HG02852 (cell line): Measurements from ENCODE around the gene FERD3L.

Experiments used
- ATAC-seq: cut with Tn5 transposase; IDR thresholded peaks from one replicate; pipeline ENCODE4 v1.9.1; 2021; ENCODE audit warnings: mild to moderate bottlenecking, moderate library complexity; ENCODE audit not compliant: unreplicated experiment

The FERD3L gene

GRCh38 chr7:19101472-19101871 lies 43.7 kb downstream of the FERD3L start:
- ATAC-seq = no peak

- no peak for ATAC-seq
Measured at GRCh38 chr7:19099924-19100323, 45.3 kb downstream of the FERD3L start.

DNA sequence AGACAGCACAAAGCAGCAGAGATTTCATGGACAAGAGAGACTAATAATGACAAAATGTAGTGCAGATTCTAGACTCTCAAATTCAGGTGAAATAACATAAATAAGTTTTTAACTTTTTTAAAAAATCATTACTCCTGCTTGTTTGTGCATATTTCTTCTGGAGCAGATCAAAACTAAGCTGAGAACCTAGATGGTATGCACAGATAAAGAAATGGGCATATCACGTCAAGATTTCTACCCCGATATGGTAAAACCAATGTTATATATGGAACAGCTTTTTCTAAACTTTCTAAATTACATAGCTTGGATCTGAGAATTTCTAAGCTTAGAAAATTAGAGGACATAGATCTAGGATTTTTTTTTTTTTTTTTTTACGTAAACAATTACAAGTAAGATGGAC lies 46.0 kb downstream of the FERD3L start:
- ATAC-seq = no peak

DNA sequence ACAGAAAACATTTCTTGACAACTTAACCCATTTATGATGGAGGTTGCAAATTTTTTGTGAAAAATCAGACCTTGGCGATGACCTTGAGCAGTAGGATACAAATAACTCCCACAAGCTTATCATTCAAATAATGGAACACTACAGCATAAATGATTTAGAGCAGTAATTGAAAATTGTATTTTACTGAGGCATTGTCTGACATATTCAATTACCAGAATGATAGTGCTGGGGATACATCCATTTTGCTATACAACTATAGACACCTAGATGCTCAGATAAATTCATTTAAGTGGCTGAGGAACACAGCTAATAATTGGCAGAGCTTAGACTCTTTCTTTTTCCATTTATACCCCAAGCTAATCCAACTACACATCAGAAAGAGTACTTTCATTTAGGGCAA lies 46.7 kb downstream of the FERD3L start:
- ATAC-seq = no peak

- ATAC-seq = no peak
Measured at GRCh38 chr7:19097165-19098055, 47.8 kb downstream of the FERD3L start.

GRCh38 chr7:19095353-19095860 lies 49.8 kb downstream of the FERD3L start:
- no peak for ATAC-seq
